HepG2 (cell line): ENCODE data around the gene SH3PXD2A. TPM values are rescaled to one million over a fixed set of nuclear protein-coding genes. Genes with fewer than 3 reads are reported as not detected.

Experiments used
- ATAC-seq: fragments of 200-7000 bp; cut with Tn5 transposase; 3 replicates; pipeline ENCODE4 v1.9.1; 2020; ENCODE audit warnings: mild to moderate bottlenecking, moderate library complexity
- BruUV-seq: library from RNA; stranded (reverse); fragments of 400-500 nt; replicated peaks from 2 replicates; lab custom pipeline; 2021; lab: Mats Ljungman, UMichigan
- CTCF ChIA-PET: fragments of 300-600 bp; formaldehyde crosslinking; extraction: SDS; loops from one replicate; lab custom pipeline; 2021; ENCODE audit warnings: low total read pairs, inconsistent platforms, low intra/inter-chr PET ratio; lab: Yijun Ruan, JAX
- POLR2A ChIA-PET: fragments of 350-600 bp; sonication (Branson Sonifier 250); formaldehyde crosslinking; loops from one replicate; lab custom pipeline; 2020; ENCODE audit warnings: antibody characterized with exemption, inconsistent platforms; lab: Yijun Ruan, JAX
- DNase-seq: peaks from one replicate; pipeline ENCODE4 v3.0.0-alpha.2; 2015; ENCODE audit warnings: low spot score
- FAIRE-seq: peaks from 3 replicates; lab custom pipeline; 2011; peaks lifted over from hg19 to GRCh38; lab: Jason Lieb, UNC
- H2AFZ ChIP-seq: one replicate; pipeline ENCODE4 v1.6.1; 2011; ENCODE audit warnings: low read length, inconsistent platforms
- H3K27ac ChIP-seq: fragments of 300-600 bp; 3 replicates; pipeline ENCODE4 v1.8.0; 2011; ENCODE audit warnings: mixed run types, mild to moderate bottlenecking, mixed read lengths, low read length, inconsistent platforms; ENCODE audit not compliant: insufficient read depth; ENCODE audit errors: extremely low read length
- H3K27me3 ChIP-seq, 2 experiments: fragments of 200-600 bp in 1 of 2; 2 replicates in 1 of 2; 3 replicates in 1 of 2; pipeline versions ENCODE4 v1.6.0 to v1.8.0; 2011; ENCODE audit warnings: low read length in 2 of 2, mild to moderate bottlenecking in 2 of 2, moderate library complexity in 2 of 2, inconsistent platforms in 1 of 2; ENCODE audit not compliant: insufficient read depth in 2 of 2, control insufficient read depth in 1 of 2
- H3K36me3 ChIP-seq, 2 experiments: fragments of 200-600 bp in 1 of 2; replicated peaks in 1 of 2; 2 replicates in 1 of 2; 3 replicates in 1 of 2; pipeline versions ENCODE4 v1.5.1 to v1.8.0; 2011; ENCODE audit warnings: low read length in 2 of 2, inconsistent platforms in 1 of 2; ENCODE audit not compliant: insufficient read depth in 2 of 2, control insufficient read depth in 1 of 2
- H3K4me1 ChIP-seq: 2 replicates; pipeline ENCODE4 v1.5.1; 2012; ENCODE audit warnings: low read length, inconsistent platforms; ENCODE audit not compliant: insufficient read depth
- H3K4me2 ChIP-seq: 2 replicates; pipeline ENCODE4 v1.6.0; 2011; ENCODE audit warnings: low read depth, low read length, inconsistent platforms
- H3K4me3 ChIP-seq, 3 experiments: fragments of 200-600 bp in 1 of 3; sonication (generic), shearing (Covaris generic) in 1 of 3; replicated peaks in 1 of 3; 2 replicates each; pipeline ENCODE4 v1.5.1; 2011 to 2016; ENCODE audit warnings: low read length in 3 of 3, inconsistent platforms in 2 of 3, low read depth in 2 of 3, mild to moderate bottlenecking in 2 of 3, control low read depth in 1 of 3, mixed read lengths in 1 of 3; ENCODE audit not compliant: insufficient read depth in 1 of 3
- H3K79me2 ChIP-seq: one replicate; pipeline ENCODE4 v1.6.1; 2011; ENCODE audit warnings: low read length, inconsistent platforms; ENCODE audit not compliant: insufficient read depth
- H3K9ac ChIP-seq: 2 replicates; pipeline ENCODE4 v1.6.0; 2011; ENCODE audit warnings: mild to moderate bottlenecking, low read depth, low read length, inconsistent platforms; ENCODE audit not compliant: insufficient read depth
- H3K9me3 ChIP-seq: 2 replicates; pipeline ENCODE4 v1.5.1; 2012; ENCODE audit warnings: mild to moderate bottlenecking, low read length
- H4K20me1 ChIP-seq: 2 replicates; pipeline ENCODE4 v1.6.0; 2011; ENCODE audit warnings: inconsistent platforms, mild to moderate bottlenecking, low read length, moderate library complexity; ENCODE audit not compliant: insufficient read depth
- EZH2 ChIP-seq: conservative IDR thresholded peaks from 2 replicates; pipeline ENCODE4 v1.6.1; 2012; ENCODE audit warnings: mild to moderate bottlenecking, low read depth, low read length, moderate library complexity
- FOXA3 ChIP-seq: IDR thresholded peaks from 2 replicates; pipeline ENCODE4 v1.6.1; 2016; ENCODE audit warnings: missing genetic modification reagents, missing compliant biosample characterization
- GABPB1 ChIP-seq: IDR thresholded peaks from 2 replicates; pipeline ENCODE4 v1.6.1; 2016; ENCODE audit warnings: mild to moderate bottlenecking, missing genetic modification reagents, moderate library complexity, missing compliant biosample characterization
- HNRNPL ChIP-seq: fragments of 200-400 bp; formaldehyde crosslinking; IDR thresholded peaks from 2 replicates; pipeline ENCODE4 v1.6.1; 2017; ENCODE audit warnings: mild to moderate bottlenecking, low read depth, low read length
- MEF2D ChIP-seq: sonication (generic); formaldehyde crosslinking; IDR thresholded peaks from 2 replicates; pipeline ENCODE4 v1.5.1; 2020; ENCODE audit warnings: mild to moderate bottlenecking, missing genetic modification reagents
- MIER3 ChIP-seq: IDR thresholded peaks from 2 replicates; pipeline ENCODE4 v1.6.1; 2016; ENCODE audit warnings: missing compliant biosample characterization, borderline replicate concordance
- NFE2L1 ChIP-seq: sonication (generic); formaldehyde crosslinking; IDR thresholded peaks from 2 replicates; pipeline ENCODE4 v1.4.0; 2020; ENCODE audit warnings: missing genetic modification reagents, mild to moderate bottlenecking, borderline replicate concordance
- POLR2G ChIP-seq: fragments of 200-400 bp; formaldehyde crosslinking; IDR thresholded peaks from 2 replicates; pipeline ENCODE4 v1.6.1; 2018; ENCODE audit warnings: mild to moderate bottlenecking, low read depth, low read length, moderate library complexity
- SMARCC2 ChIP-seq: fragments of 450-650 bp; IDR thresholded peaks from 2 replicates; pipeline ENCODE4 v1.6.1; 2017; ENCODE audit warnings: antibody characterized with exemption, mild to moderate bottlenecking
- WIZ ChIP-seq: sonication (generic); formaldehyde crosslinking; IDR thresholded peaks from 2 replicates; pipeline ENCODE4 v1.5.1; 2020; ENCODE audit warnings: mild to moderate bottlenecking, missing genetic modification reagents
- ZNF567 ChIP-seq: sonication (generic); formaldehyde crosslinking; IDR thresholded peaks from 2 replicates; pipeline ENCODE4 v1.8.1; 2023; ENCODE audit warnings: mild to moderate bottlenecking, missing genetic modification reagents, borderline replicate concordance
- ZNF607 ChIP-seq: sonication (generic); formaldehyde crosslinking; IDR thresholded peaks from 2 replicates; pipeline ENCODE4 v1.5.1; 2020; ENCODE audit warnings: missing genetic modification reagents, mild to moderate bottlenecking, borderline replicate concordance
- WGBS: methylation state at CpG from one replicate; pipeline ENCODE4 v1.1.6; 2017; ENCODE audit warnings: low lambda C conversion rate; 5-methylcytosine and 5-hydroxymethylcytosine counted together
- in situ Hi-C: cut with HindIII; loops from 2 replicates; pipeline ENCODE4 v1.10.0; 2017; ENCODE audit warnings: low pct_unique_long_range_greater_than_20kb; ENCODE audit not compliant: extremely low pct_ligation_motif_present
- intact Hi-C: fragments of 100-400 bp; cut with micrococcal nuclease; formaldehyde crosslinking; loops from one replicate; pipeline ENCODE4 v1.10.0; 2022; ENCODE audit not compliant: unreplicated experiment
- polyA plus RNA-seq, 8 experiments: library from polyadenylated mRNA; depleted of rRNA in 3 of 8; stranded (reverse) in 7 of 8; unstranded in 1 of 8; fragments of >200 nt; fragmentation: Illumina TruSeq in 4 of 8; extraction: Trizol in 4 of 8; gene quantifications; 2 replicates each; pipeline versions ENCODE4 v1.2.1 to v1.2.3, GENCODE V29; 2011 to 2016; ENCODE audit warnings: low read depth in 4 of 8, missing spikeins in 1 of 8, mixed read lengths in 1 of 8; ENCODE audit not compliant: insufficient read depth in 1 of 8
- total RNA-seq, 5 experiments: library from RNA; depleted of rRNA; stranded (reverse); fragments of >200 nt; fragmentation: Illumina TruSeq; extraction: Trizol; gene quantifications; 2 replicates each; pipeline ENCODE4 v1.2.3, GENCODE V29; 2016; ENCODE audit warnings: low read depth in 1 of 5
- TF ChIP-seq, protein P1 (sequence below): sonication (generic); formaldehyde crosslinking; IDR thresholded peaks from 2 replicates; pipeline ENCODE4 v1.4.0; 2020; ENCODE audit warnings: missing genetic modification reagents, borderline replicate concordance
- TF ChIP-seq, protein P2 (sequence below): conservative IDR thresholded peaks from 2 replicates; pipeline ENCODE4 v1.6.1; 2018; ENCODE audit warnings: missing genetic modification reagents
- TF ChIP-seq, protein P3 (sequence below): sonication (generic); formaldehyde crosslinking; IDR thresholded peaks from 2 replicates; pipeline ENCODE4 v1.5.1; 2020; ENCODE audit warnings: mild to moderate bottlenecking, missing genetic modification reagents, moderate library complexity

SH3PXD2A gene
- total and polyA plus RNA-seq, 2 of the 13 experiments (the other 11 are each of a cell fraction or from before 2014, with no cell fraction given), result 11.1 to 11.3 TPM

GRCh38 chr10:103570844-103571655 lies 284.3 kb downstream of the SH3PXD2A start:
- H3K4me1 ChIP-seq, result peaks cover 48% of the 10 kb centered on the region
- peak overlapping the region; percentile 51; the same call in 1 of the 2 replicates for H3K4me2 ChIP-seq
- H3K9me3 ChIP-seq, result no peaks in the 10 kb centered on the region
- ATAC-seq (peak; percentile 31), FAIRE-seq (no peak), DNase-seq (no peak)
- H3K36me3 ChIP-seq, result no peaks in the 10 kb centered on the region
- ChIA-PET POLR2A (no interaction called here), CTCF (no interaction called here)
- no peak overlapping the region for H3K9ac ChIP-seq
- peaks cover 10 to 82% of the 10 kb centered on the region in 2 experiments; a peak in 4 of 5 replicates for H3K27me3 ChIP-seq
- intact Hi-C loops, result no loop called here
- no peaks in the 10 kb centered on the region for H4K20me1 ChIP-seq
- H3K4me3 ChIP-seq, result no peak overlapping the region; a peak in 1 of 6 replicates
- in situ Hi-C loops, result no loop called here
- no TSS peak for BruUV-seq
- WGBS, result 52% methylated on average over 23 of the region's 28 CpGs
- H2AFZ ChIP-seq, result no peak overlapping the region
- H3K27ac ChIP-seq, result no peak overlapping the region
- no peaks in the 10 kb centered on the region for H3K79me2 ChIP-seq
- TF ChIP-seq MIER3 (CRISPR knock-in tag) (no peak), SMARCC2 (no peak), ZNF567 (no peak), POLR2G (no peak), MEF2D (CRISPR knock-in tag) (no peak), HNRNPL (0 out of 2 replicates have a peak, but pooled peaks have one; percentile 16), GABPB1 (CRISPR knock-in tag) (no peak), FOXA3 (CRISPR knock-in tag) (no peak), WIZ (no peak), ZNF607 (CRISPR knock-in tag) (no peak), NFE2L1 (CRISPR knock-in tag) (no peak), EZH2 (no peak)
- TF ChIP-seq, protein P1, sequence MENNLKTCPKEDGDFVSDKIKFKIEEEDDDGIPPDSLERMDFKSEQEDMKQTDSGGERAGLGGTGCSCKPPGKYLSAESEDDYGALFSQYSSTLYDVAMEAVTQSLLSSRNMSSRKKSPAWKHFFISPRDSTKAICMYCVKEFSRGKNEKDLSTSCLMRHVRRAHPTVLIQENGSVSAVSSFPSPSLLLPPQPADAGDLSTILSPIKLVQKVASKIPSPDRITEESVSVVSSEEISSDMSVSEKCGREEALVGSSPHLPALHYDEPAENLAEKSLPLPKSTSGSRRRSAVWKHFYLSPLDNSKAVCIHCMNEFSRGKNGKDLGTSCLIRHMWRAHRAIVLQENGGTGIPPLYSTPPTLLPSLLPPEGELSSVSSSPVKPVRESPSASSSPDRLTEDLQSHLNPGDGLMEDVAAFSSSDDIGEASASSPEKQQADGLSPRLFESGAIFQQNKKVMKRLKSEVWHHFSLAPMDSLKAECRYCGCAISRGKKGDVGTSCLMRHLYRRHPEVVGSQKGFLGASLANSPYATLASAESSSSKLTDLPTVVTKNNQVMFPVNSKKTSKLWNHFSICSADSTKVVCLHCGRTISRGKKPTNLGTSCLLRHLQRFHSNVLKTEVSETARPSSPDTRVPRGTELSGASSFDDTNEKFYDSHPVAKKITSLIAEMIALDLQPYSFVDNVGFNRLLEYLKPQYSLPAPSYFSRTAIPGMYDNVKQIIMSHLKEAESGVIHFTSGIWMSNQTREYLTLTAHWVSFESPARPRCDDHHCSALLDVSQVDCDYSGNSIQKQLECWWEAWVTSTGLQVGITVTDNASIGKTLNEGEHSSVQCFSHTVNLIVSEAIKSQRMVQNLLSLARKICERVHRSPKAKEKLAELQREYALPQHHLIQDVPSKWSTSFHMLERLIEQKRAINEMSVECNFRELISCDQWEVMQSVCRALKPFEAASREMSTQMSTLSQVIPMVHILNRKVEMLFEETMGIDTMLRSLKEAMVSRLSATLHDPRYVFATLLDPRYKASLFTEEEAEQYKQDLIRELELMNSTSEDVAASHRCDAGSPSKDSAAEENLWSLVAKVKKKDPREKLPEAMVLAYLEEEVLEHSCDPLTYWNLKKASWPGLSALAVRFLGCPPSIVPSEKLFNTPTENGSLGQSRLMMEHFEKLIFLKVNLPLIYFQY, result no peak
- TF ChIP-seq, protein P2, sequence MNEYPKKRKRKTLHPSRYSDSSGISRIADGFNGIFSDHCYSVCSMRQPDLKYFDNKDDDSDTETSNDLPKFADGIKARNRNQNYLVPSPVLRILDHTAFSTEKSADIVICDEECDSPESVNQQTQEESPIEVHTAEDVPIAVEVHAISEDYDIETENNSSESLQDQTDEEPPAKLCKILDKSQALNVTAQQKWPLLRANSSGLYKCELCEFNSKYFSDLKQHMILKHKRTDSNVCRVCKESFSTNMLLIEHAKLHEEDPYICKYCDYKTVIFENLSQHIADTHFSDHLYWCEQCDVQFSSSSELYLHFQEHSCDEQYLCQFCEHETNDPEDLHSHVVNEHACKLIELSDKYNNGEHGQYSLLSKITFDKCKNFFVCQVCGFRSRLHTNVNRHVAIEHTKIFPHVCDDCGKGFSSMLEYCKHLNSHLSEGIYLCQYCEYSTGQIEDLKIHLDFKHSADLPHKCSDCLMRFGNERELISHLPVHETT (CRISPR knock-in tag), result no peak
- TF ChIP-seq, protein P3, sequence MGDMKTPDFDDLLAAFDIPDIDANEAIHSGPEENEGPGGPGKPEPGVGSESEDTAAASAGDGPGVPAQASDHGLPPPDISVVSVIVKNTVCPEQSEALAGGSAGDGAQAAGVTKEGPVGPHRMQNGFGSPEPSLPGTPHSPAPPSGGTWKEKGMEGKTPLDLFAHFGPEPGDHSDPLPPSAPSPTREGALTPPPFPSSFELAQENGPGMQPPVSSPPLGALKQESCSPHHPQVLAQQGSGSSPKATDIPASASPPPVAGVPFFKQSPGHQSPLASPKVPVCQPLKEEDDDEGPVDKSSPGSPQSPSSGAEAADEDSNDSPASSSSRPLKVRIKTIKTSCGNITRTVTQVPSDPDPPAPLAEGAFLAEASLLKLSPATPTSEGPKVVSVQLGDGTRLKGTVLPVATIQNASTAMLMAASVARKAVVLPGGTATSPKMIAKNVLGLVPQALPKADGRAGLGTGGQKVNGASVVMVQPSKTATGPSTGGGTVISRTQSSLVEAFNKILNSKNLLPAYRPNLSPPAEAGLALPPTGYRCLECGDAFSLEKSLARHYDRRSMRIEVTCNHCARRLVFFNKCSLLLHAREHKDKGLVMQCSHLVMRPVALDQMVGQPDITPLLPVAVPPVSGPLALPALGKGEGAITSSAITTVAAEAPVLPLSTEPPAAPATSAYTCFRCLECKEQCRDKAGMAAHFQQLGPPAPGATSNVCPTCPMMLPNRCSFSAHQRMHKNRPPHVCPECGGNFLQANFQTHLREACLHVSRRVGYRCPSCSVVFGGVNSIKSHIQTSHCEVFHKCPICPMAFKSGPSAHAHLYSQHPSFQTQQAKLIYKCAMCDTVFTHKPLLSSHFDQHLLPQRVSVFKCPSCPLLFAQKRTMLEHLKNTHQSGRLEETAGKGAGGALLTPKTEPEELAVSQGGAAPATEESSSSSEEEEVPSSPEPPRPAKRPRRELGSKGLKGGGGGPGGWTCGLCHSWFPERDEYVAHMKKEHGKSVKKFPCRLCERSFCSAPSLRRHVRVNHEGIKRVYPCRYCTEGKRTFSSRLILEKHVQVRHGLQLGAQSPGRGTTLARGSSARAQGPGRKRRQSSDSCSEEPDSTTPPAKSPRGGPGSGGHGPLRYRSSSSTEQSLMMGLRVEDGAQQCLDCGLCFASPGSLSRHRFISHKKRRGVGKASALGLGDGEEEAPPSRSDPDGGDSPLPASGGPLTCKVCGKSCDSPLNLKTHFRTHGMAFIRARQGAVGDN (CRISPR knock-in tag), result peak; percentile 24
